SK-N-SH (cell line): ENCODE data around the gene ISX. TPM values are rescaled to one million over a fixed set of nuclear protein-coding genes. Genes with fewer than 3 reads are reported as not detected.

Experiments used
- CTCF ChIA-PET: fragments of 300-600, 350-600 bp; formaldehyde crosslinking; extraction: SDS; loops from one replicate; lab custom pipeline; 2021; lab: Yijun Ruan, JAX
- POLR2A ChIA-PET: fragments of 350-600 bp; sonication (Branson Sonifier 250); formaldehyde crosslinking; extraction: SDS; loops from one replicate; lab custom pipeline; 2020; ENCODE audit warnings: antibody characterized with exemption, inconsistent platforms; lab: Yijun Ruan, JAX
- DNase-seq: peaks from one replicate; pipeline ENCODE4 v3.0.0; 2012
- H2AFZ ChIP-seq: fragments of 200-600 bp; sonication (generic); 2 replicates; pipeline ENCODE4 v1.8.1; 2016; ENCODE audit warnings: antibody characterized with exemption, mild to moderate bottlenecking, low read depth
- H3F3A ChIP-seq: fragments of 200-600 bp; sonication (generic); replicated peaks from 2 replicates; pipeline ENCODE3; 2016; ENCODE audit warnings: antibody characterized with exemption, mild to moderate bottlenecking; ENCODE audit not compliant: insufficient read depth
- H3K27ac ChIP-seq, 2 experiments: fragments of 200-500 bp in 1 of 2; fragments of 200-600 bp in 1 of 2; sonication (Bioruptor generic) in 1 of 2; sonication (generic), shearing (Covaris generic) in 1 of 2; 2 replicates each; pipeline versions ENCODE4 v1.5.1 to v1.6.1; 2014 to 2016; ENCODE audit warnings: low read depth in 2 of 2, inconsistent platforms in 1 of 2, low read length in 1 of 2, mild to moderate bottlenecking in 1 of 2, mixed read lengths in 1 of 2
- H3K27me3 ChIP-seq: fragments of 200-600 bp; sonication (generic), shearing (Covaris generic); 2 replicates; pipeline ENCODE4 v1.6.1; 2016; ENCODE audit warnings: mixed run types; ENCODE audit not compliant: insufficient read depth
- H3K36me3 ChIP-seq, 2 experiments: fragments of 200-500 bp in 1 of 2; fragments of 200-600 bp in 1 of 2; sonication (Bioruptor generic) in 1 of 2; sonication (generic) in 1 of 2; replicated peaks in 1 of 2; 2 replicates each; pipeline versions ENCODE3 to v1.5.1; 2014 to 2016; ENCODE audit warnings: low read length in 1 of 2, mild to moderate bottlenecking in 1 of 2; ENCODE audit not compliant: insufficient read depth in 2 of 2, control insufficient read depth in 1 of 2
- H3K4me1 ChIP-seq, 2 experiments: fragments of 200-500 bp in 1 of 2; fragments of 200-600 bp in 1 of 2; sonication (Bioruptor generic) in 1 of 2; sonication (generic), shearing (Covaris generic) in 1 of 2; 2 replicates each; pipeline versions ENCODE4 v1.5.1 to v1.6.1; 2014 to 2016; ENCODE audit warnings: low read depth in 1 of 2, low read length in 1 of 2, mixed run types in 1 of 2; ENCODE audit not compliant: insufficient read depth in 2 of 2, control insufficient read depth in 1 of 2
- H3K4me2 ChIP-seq: fragments of 200-600 bp; sonication (generic), shearing (Covaris generic); 2 replicates; pipeline ENCODE4 v1.6.1; 2017; ENCODE audit warnings: mixed run types
- H3K4me3 ChIP-seq, 2 experiments: fragments of 200-500 bp in 1 of 2; fragments of 200-600 bp in 1 of 2; sonication (Bioruptor generic) in 1 of 2; sonication (generic), shearing (Covaris generic) in 1 of 2; 2 replicates each; pipeline versions ENCODE4 v1.5.1 to v1.8.1; 2014 to 2016; ENCODE audit warnings: low read depth in 2 of 2, inconsistent platforms in 1 of 2, low read length in 1 of 2, mild to moderate bottlenecking in 1 of 2, mixed read lengths in 1 of 2, moderate library complexity in 1 of 2
- H3K79me2 ChIP-seq: fragments of 200-600 bp; sonication (generic); 2 replicates; pipeline ENCODE4 v1.8.1; 2017; ENCODE audit warnings: mild to moderate bottlenecking; ENCODE audit not compliant: insufficient read depth
- H3K9ac ChIP-seq: fragments of 200-600 bp; sonication (generic); 2 replicates; pipeline ENCODE4 v1.6.1; 2017; ENCODE audit warnings: mixed run types
- H3K9me2 ChIP-seq: fragments of 200-600 bp; sonication (generic); 2 replicates; pipeline ENCODE4 v1.6.1; 2017; ENCODE audit warnings: mixed run types
- H3K9me3 ChIP-seq: fragments of 200-600 bp; sonication (generic); 2 replicates; pipeline ENCODE4 v1.6.1; 2017; ENCODE audit warnings: mixed run types, mild to moderate bottlenecking, moderate library complexity
- H4K20me1 ChIP-seq: fragments of 200-600 bp; sonication (generic); 2 replicates; pipeline ENCODE4 v1.6.1; 2017; ENCODE audit warnings: mild to moderate bottlenecking, mixed run types; ENCODE audit not compliant: insufficient read depth
- CHD2 ChIP-seq: fragments of 150-350 bp; IDR thresholded peaks from 2 replicates; pipeline ENCODE4 v1.6.1; 2018; ENCODE audit warnings: low read length; ENCODE audit not compliant: partially characterized antibody
- ELF1 ChIP-seq: IDR thresholded peaks from 2 replicates; pipeline ENCODE4 v1.4.0; 2012
- EP300 ChIP-seq, 2 experiments: IDR thresholded peaks; 2 replicates each; pipeline versions ENCODE4 v1.4.0 to v1.6.1; 2012; ENCODE audit warnings: borderline replicate concordance in 1 of 2, low read depth in 1 of 2, low read length in 1 of 2
- FOXM1 ChIP-seq: IDR thresholded peaks from 2 replicates; pipeline ENCODE4 v1.4.0; 2012; ENCODE audit warnings: low read depth, mild to moderate bottlenecking
- GATA2 ChIP-seq: sonication (generic); formaldehyde crosslinking; IDR thresholded peaks from 2 replicates; pipeline ENCODE4 v1.5.0; 2020; ENCODE audit warnings: mild to moderate bottlenecking, missing genetic modification reagents
- REST ChIP-seq: IDR thresholded peaks from 2 replicates; pipeline ENCODE4 v1.6.1; 2012; ENCODE audit warnings: mild to moderate bottlenecking, low read depth, low read length, moderate library complexity
- RXRA ChIP-seq: IDR thresholded peaks from 2 replicates; pipeline ENCODE4 v1.4.0; 2012; ENCODE audit warnings: low read depth, mild to moderate bottlenecking, borderline replicate concordance
- SMC3 ChIP-seq: IDR thresholded peaks from 2 replicates; pipeline ENCODE4 v1.6.1; 2012; ENCODE audit warnings: low read depth, low read length, improper control_type of control experiment
- TCF12 ChIP-seq: IDR thresholded peaks from 2 replicates; pipeline ENCODE4 v1.4.0; 2012
- USF1 ChIP-seq: IDR thresholded peaks from 2 replicates; pipeline ENCODE4 v1.4.0; 2012; ENCODE audit warnings: low read depth, borderline replicate concordance
- YY1 ChIP-seq: IDR thresholded peaks from 2 replicates; pipeline ENCODE4 v1.4.0; 2012; ENCODE audit warnings: low read depth, mild to moderate bottlenecking
- WGBS: methylation state at CpG from one replicate; pipeline ENCODE4 v1.1.6; 2017; ENCODE audit warnings: low lambda C conversion rate; 5-methylcytosine and 5-hydroxymethylcytosine counted together
- polyA plus RNA-seq, 3 experiments: library from polyadenylated mRNA; depleted of rRNA; stranded (reverse); fragments of >200 nt; gene quantifications; 2 replicates each; pipeline ENCODE4 v1.2.3, GENCODE V29; 2012

The ISX gene
- polyA plus RNA-seq, 1 of the 3 experiments (the other 2 are of a cell fraction), result not detected

- TF ChIP-seq SMC3, result no peak
- no peak for TF ChIP-seq EP300 (IDR thresholded peaks at IDR 0.05; ENCODE audit: borderline replicate concordance in 1 of 2, low read depth in 1 of 2, low read length in 1 of 2)
- TF ChIP-seq USF1, result no peak
- no peak for TF ChIP-seq RXRA
- TF ChIP-seq CHD2, result no peak
- no peak for TF ChIP-seq GATA2
Measured at GRCh38 chr22:35124691-35125219, 58.8 kb downstream of the ISX start (continued).

GRCh38 chr22:35126993-35127392 lies 61.0 kb downstream of the ISX start:
- CTCF ChIA-PET, result no interaction called here

More at GRCh38 chr22:35126993-35127392, 61.0 kb downstream of the ISX start:
- POLR2A ChIA-PET, result no interaction called here
- no peak overlapping the region for H3K4me2 ChIP-seq
- no peak for TF ChIP-seq FOXM1
- TF ChIP-seq REST, result no peak
- TF ChIP-seq TCF12, result no peak
- no peak for TF ChIP-seq YY1
- no peak for TF ChIP-seq CHD2
- no peak for TF ChIP-seq USF1
- no peak for TF ChIP-seq ELF1
- no peak for TF ChIP-seq RXRA
- no peak overlapping the region for H3K27ac ChIP-seq
- 16% methylated on average over 8 of the region's 8 CpGs for WGBS
- no peaks in the 10 kb centered on the region for H3K9me2 ChIP-seq
- H4K20me1 ChIP-seq, result no peaks in the 10 kb centered on the region
- H3K36me3 ChIP-seq, result no peaks in the 10 kb centered on the region
- H2AFZ ChIP-seq, result no peak overlapping the region
- DNase-seq, result no peak
- no peaks in the 10 kb centered on the region for H3K79me2 ChIP-seq
- peaks cover 18% of the 10 kb centered on the region for H3K27me3 ChIP-seq
- no peak overlapping the region for H3K9ac ChIP-seq
- H3F3A ChIP-seq, result no peaks in the 10 kb centered on the region
- H3K4me3 ChIP-seq, result no peak overlapping the region
- H3K9me3 ChIP-seq, result no peaks in the 10 kb centered on the region
- H3K4me1 ChIP-seq, result no peaks in the 10 kb centered on the region
